Forelimb muscle (tissue), 1 donor: ENCODE measurements around the gene MAP4. TPM values are rescaled to one million over a fixed set of nuclear protein-coding genes. Genes with fewer than 3 reads are reported as not detected.
A peak's percentile ranks its signal among the peaks of the same experiment; 100 is the strongest.
"Not testable (repeated sequence)": the region's sequence is repeated elsewhere in the genome, so short reads cannot be mapped to it uniquely, and the experiment has no call there.

ENCODE experiments used
- DNase-seq: peaks from one replicate; pipeline ENCODE4 v3.0.0-alpha.2; 2013; ENCODE audit warnings: low read depth
- polyA plus RNA-seq: library from polyadenylated mRNA; unstranded; fragments of 120-200 nt; gene quantifications from one replicate; pipeline ENCODE4 v1.2.1, GENCODE V29; 2013; ENCODE audit not compliant: insufficient read length

The MAP4 gene
- polyA plus RNA-seq, 1 donor, result 340 TPM

- no peak for DNase-seq
These were observed 2.8 kb downstream of the MAP4 start for GRCh38 chr3:48013288-48013980.

- no peak for DNase-seq
These were observed 3.6 kb downstream of the MAP4 start for GRCh38 chr3:48012659-48013058.

GRCh38 chr3:48008066-48008465 lies 8.2 kb downstream of the MAP4 start:
- DNase-seq, result not testable (repeated sequence)

- DNase-seq, result not testable (repeated sequence)
These were observed 8.9 kb downstream of the MAP4 start for GRCh38 chr3:48007361-48007760.

- not testable (repeated sequence) for DNase-seq
These were observed 9.4 kb downstream of the MAP4 start for GRCh38 chr3:48006794-48007193.

- DNase-seq, result no peak
These were observed 11.5 kb downstream of the MAP4 start for GRCh38 chr3:48004694-48005093.

- DNase-seq, result no peak
These were observed 13.4 kb downstream of the MAP4 start for GRCh38 chr3:48002787-48003186.

GRCh38 chr3:48001991-48002390 lies 14.2 kb downstream of the MAP4 start:
- DNase-seq, result no peak

- DNase-seq, result no peak
These were observed 16.0 kb downstream of the MAP4 start for GRCh38 chr3:48000212-48000611.

- DNase-seq, result no peak
These were observed 19.8 kb downstream of the MAP4 start for GRCh38 chr3:47996440-47996839.

- DNase-seq, result no peak
These were observed 22.0 kb downstream of the MAP4 start for GRCh38 chr3:47994180-47994579.

- DNase-seq, result no peak
These were observed 24.9 kb downstream of the MAP4 start for GRCh38 chr3:47991341-47991740.

- peak; percentile 52 for DNase-seq
These were observed 26.2 kb downstream of the MAP4 start for GRCh38 chr3:47989981-47990440.

- no peak for DNase-seq
These were observed 30.8 kb downstream of the MAP4 start for GRCh38 chr3:47985381-47985780.

- DNase-seq, result no peak
These were observed 32.0 kb downstream of the MAP4 start for GRCh38 chr3:47984075-47984728.

- DNase-seq, result no peak
These were observed 35.4 kb downstream of the MAP4 start for GRCh38 chr3:47980795-47981194.

- DNase-seq, result no peak
These were observed 37.1 kb downstream of the MAP4 start for GRCh38 chr3:47979070-47979469.

GRCh38 chr3:47978386-47978785 lies 37.8 kb downstream of the MAP4 start:
- no peak for DNase-seq

- DNase-seq, result no peak
These were observed 40.0 kb downstream of the MAP4 start for GRCh38 chr3:47976135-47976732.

GRCh38 chr3:47974974-47975470 lies 41.2 kb downstream of the MAP4 start:
- no peak for DNase-seq

- DNase-seq, result no peak
These were observed 45.1 kb downstream of the MAP4 start for GRCh38 chr3:47971081-47971480.

- no peak for DNase-seq
These were observed 51.5 kb downstream of the MAP4 start for GRCh38 chr3:47964740-47965139.
